ENCODE data around the gene CACNA1D. TPM values are rescaled to one million over a fixed set of nuclear protein-coding genes. Genes with fewer than 3 reads are reported as not detected.

CACNA1D gene
- total RNA-seq, 4 donors from 2014 or later: 74.6 to 194 (median 105) TPM

DNA sequence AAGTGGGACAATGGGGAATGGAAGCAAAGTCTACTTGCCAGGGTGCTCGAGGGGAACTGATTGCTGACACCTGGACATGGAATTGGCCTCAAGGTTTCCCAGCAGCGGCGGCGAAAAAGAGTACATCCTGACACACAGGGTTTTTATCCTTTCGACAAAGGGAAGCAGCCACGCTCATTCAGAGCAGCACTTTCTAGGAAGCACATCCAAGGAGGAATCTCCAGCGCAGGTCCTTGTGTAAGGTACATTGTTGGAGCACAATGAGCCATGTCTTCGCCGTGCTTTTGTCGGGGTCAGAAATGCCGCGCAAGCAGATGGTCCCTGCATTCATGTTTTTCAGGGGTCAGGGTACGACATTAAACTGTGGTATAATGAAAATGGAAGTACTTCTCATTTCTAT is 16.8 kb downstream of the CACNA1D start:
- no peaks in the 10 kb centered on the region for H3K4me1 ChIP-seq
- no peak for DNase-seq
- no peaks in the 10 kb centered on the region for H3K36me3 ChIP-seq
- no peaks in the 10 kb centered on the region for H3K9me3 ChIP-seq
- H3K4me3 ChIP-seq: no peak overlapping the region
- H3K27ac ChIP-seq: no peak overlapping the region
- no peak for TF ChIP-seq CTCF (IDR thresholded peaks at IDR 0.05)
- TF ChIP-seq POLR2A (IDR thresholded peaks at IDR 0.05): no peak
- H3K27me3 ChIP-seq: no peaks in the 10 kb centered on the region

- H3K36me3 ChIP-seq: no peaks in the 10 kb centered on the region
- H3K4me3 ChIP-seq: no peak overlapping the region
- no peaks in the 10 kb centered on the region for H3K27me3 ChIP-seq
- no peaks in the 10 kb centered on the region for H3K9me3 ChIP-seq
- TF ChIP-seq POLR2A (IDR thresholded peaks at IDR 0.05) (no peak), CTCF (IDR thresholded peaks at IDR 0.05) (peak in 3 of 6 experiments; percentile 12 to 37 (median 28))
- no peak overlapping the region for H3K27ac ChIP-seq
- DNase-seq: no peak
- H3K4me1 ChIP-seq: no peaks in the 10 kb centered on the region
Observed at GRCh38 chr3:53513556-53514190, 19.3 kb downstream of the CACNA1D start.

- no peak overlapping the region for H3K4me3 ChIP-seq
- no peaks in the 10 kb centered on the region for H3K9me3 ChIP-seq
- no peak for DNase-seq
- no peaks in the 10 kb centered on the region for H3K36me3 ChIP-seq
- no peaks in the 10 kb centered on the region for H3K27me3 ChIP-seq
- H3K27ac ChIP-seq: no peak overlapping the region
- no peaks in the 10 kb centered on the region for H3K4me1 ChIP-seq
- TF ChIP-seq CTCF (IDR thresholded peaks at IDR 0.05): no peak
- no peak for TF ChIP-seq POLR2A (IDR thresholded peaks at IDR 0.05)
Observed at GRCh38 chr3:53516339-53516738, 21.9 kb downstream of the CACNA1D start.

- Histone ChIP-seq H3K36me3 (no peaks in the 10 kb centered on the region), H3K9me3 (no peaks in the 10 kb centered on the region), H3K4me3 (no peak overlapping the region), H3K4me1 (no peaks in the 10 kb centered on the region), H3K27ac (no peak overlapping the region), H3K27me3 (no peaks in the 10 kb centered on the region)
- no peak for DNase-seq
- TF ChIP-seq CTCF (IDR thresholded peaks at IDR 0.05) (no peak), POLR2A (IDR thresholded peaks at IDR 0.05) (no peak)
Observed at GRCh38 chr3:53518495-53518981, 24.1 kb downstream of the CACNA1D start.

GRCh38 chr3:53519065-53519709 is 24.8 kb downstream of the CACNA1D start:
- H3K27ac ChIP-seq: no peak overlapping the region
- H3K4me3 ChIP-seq: no peak overlapping the region

More at GRCh38 chr3:53519065-53519709, 24.8 kb downstream of the CACNA1D start:
- TF ChIP-seq POLR2A (IDR thresholded peaks at IDR 0.05) (no peak), CTCF (IDR thresholded peaks at IDR 0.05) (no peak)
- no peaks in the 10 kb centered on the region for H3K4me1 ChIP-seq
- H3K9me3 ChIP-seq: no peaks in the 10 kb centered on the region
- no peaks in the 10 kb centered on the region for H3K27me3 ChIP-seq
- H3K36me3 ChIP-seq: no peaks in the 10 kb centered on the region
- no peak for DNase-seq
